NCI-H69 (cell line): ENCODE results near the gene CBX5.
"Not testable (repeated sequence)": the region's sequence is repeated elsewhere in the genome, so short reads cannot be mapped to it uniquely, and the experiment has no call there.

Experiments
- DNase-seq: peaks from one replicate; lab custom pipeline; 2025; lab: John Stamatoyannopoulos, UW

The CBX5 gene

DNA sequence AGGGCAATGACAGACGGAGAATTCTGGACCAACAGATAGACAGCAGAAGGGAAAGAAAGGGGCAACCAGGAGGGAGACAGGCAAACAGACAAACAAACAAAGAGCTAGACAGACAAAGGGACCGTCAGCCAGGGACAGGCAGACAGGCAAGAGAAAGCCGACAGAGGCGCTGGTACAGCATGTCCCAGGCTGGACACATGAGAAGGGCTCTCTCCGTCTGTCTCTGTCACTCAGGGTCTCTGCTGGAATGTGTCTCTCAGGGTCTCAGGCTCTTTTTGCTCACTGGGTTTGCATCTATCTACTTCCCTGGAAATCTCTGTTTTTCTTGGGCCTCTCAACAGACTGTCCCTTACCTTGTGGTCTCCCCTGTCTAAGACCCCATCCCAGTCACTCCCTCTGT is 82.9 kb downstream of the CBX5 start:
- DNase-seq: no peak

DNA sequence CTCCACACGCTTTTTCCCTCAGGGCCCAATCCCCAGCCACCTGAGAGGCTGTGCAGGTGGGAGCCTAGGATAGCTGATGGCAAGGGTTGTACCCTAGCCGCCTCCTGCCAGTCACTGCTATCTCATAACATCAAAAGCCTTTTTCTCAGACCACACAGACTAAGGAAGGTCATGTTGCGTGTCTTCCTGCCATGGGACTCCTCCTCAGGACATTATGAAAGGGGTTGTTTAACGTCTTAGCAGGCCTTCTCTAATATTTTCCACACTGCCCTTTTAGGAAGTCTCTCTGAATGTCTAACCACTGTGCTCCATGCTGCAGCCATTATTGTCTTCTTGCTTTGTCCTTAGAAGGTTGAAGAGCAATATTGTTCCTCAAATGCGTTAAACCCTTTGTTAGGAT is 83.5 kb downstream of the CBX5 start:
- DNase-seq: no peak

DNA sequence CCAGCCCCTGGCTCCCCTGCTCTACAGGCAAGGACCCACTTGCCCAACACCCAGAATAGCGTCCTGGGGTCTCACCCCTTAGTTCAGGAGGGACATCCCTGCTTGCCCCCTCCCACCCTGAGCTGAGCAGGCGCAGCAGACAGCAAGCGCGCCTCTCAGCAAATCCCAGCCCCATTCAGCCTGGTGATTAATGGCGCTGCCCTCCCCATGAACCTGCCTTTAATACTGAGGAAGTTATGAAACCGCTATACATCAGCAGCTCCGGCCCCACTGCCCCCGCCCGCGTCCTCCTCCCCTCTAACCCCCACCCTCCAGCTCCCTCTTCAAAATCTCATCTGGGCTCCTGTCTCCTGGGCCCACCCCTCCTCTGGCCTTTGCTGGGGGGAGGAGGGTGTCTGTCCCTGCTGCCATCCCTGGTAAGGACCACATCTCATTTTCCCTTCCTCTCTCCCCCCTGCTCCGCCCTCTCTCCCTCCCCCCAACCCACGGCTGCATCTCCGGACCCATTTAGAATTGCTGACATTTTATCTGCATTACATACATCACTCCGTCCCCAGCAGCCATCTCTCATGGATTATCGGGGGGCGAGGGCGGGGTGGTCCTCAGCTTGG is 84.1 kb downstream of the CBX5 start:
- DNase-seq: peak; percentile 72

DNA sequence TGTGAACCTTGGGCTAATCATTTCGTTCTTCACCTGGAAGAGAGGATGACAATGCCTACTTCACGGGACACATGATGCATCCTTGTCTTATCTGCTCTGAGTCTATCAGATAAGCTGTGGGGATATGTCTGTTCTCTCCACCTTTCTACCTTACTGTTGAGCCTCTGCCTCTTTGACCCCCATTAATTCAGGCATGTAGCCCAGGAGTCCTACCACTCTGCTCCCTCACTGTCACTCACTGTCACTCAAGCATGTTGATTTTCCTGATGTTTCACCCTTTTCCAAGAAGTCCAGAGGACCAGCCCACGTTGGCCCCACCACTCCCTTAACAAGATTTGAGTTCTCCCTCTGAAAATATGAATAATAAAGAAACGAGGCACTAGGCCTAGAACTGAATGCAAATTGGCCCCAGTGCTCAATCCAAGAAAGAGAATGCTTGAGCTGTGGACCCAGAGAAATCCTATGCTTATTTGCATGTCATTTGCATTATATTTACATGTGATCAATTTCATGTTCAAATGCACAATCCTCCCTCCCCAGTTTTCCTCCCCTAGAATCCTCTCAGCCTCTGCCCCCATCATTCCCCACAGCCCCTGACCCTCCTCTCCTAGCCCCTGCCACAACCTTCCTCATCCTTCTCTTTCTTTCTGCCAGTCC is 84.7 kb downstream of the CBX5 start:
- no peak for DNase-seq

DNA sequence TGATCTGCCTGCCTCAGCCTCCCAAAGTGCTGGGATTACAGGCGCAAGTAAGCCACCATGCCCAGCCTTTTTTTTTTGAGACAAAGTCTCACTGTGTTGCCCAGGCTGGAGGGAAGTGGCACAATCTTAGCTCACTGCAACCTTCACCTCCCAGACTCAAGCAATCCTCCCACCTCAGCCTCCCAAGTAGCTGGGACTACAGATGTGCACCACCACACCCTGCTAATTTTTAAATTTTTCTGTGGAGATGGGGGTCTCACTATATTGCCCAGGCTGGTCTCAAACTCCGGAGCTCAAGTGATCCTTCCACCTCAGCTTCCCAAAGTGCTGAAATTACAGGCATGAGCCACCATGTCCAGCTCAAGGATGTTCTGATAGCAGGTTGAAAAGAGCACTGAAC is 85.3 kb downstream of the CBX5 start:
- DNase-seq: not testable (repeated sequence)

DNA sequence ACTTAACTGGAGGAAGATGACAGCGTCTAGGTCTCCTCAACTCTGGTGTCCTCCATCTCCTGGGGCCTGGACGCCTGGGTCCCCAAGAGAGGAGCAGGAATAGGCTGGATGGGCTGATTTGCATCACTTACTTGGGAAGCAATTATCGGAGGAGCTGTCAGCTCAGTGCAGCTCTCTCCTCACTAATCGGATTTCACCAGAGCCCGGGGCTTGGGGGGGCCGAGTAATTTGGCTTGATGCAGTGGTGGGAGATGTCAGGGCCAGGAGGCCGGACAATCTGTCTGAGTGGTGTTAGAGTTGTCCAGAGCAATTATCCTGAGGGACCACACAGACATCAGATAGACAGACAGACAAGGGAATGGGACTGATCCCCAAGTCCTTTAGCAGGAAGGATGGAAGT is 86.5 kb downstream of the CBX5 start:
- DNase-seq: no peak

DNA sequence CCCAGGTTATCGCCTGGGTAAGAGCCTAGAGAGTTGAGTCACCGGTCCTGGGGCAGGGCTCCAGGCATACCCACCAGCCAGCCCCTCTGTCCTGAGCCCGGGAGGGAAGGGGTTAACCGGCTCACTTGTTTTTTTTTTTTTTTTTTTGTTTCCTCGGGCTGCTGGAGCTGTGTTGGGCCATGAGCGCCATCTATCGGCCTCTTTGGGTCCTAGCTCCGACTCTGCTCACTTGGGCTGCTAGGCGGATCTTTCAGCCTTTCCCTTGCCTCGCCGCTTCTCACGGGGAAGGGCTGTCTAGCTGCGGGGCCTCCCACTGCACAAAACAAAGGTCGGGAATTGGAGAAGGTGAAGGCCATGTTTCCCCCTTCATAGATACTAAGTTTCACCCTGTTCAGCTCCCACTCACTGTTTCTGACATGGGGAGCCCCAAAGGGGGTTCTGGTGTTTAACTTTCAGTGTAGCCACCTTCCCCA is 88.3 kb downstream of the CBX5 start:
- DNase-seq: peak; percentile 88

DNA sequence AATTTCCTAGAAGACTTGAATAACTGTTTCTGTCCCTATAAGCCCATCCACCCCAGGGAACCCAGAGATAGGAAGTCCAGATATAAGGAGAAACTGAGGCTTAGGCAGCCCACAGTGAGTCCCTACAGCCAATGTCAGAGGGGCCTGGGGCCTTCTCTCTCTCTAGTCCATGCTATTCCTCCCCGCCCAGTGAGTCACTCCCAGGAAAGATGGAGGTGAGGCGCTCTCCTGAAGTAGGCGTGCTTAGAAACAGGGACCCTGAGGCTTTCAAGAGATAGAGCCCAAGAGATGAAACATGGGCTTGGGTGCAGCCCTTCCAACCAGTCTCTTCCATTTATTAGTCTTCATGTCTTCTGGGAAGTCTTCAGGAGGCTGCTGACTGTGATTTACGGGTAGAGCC is 88.8 kb downstream of the CBX5 start:
- DNase-seq: no peak

DNA sequence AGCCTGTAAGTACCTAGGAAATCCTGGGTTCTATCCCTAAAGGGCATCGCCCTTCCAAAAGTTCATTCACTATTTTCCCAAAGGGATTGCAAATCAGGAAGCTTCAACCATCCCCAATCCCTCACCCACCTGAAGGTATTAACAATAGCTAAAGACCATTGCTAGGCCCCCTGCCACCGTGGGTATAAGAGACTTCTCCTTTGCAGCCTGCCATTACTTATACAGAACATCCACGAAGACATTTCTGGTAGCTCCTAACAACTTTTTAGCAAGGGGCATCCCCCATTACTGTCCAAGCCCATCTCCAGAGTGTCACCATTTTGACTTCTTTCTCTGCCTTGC is 90.8 kb downstream of the CBX5 start:
- no peak for DNase-seq

DNA sequence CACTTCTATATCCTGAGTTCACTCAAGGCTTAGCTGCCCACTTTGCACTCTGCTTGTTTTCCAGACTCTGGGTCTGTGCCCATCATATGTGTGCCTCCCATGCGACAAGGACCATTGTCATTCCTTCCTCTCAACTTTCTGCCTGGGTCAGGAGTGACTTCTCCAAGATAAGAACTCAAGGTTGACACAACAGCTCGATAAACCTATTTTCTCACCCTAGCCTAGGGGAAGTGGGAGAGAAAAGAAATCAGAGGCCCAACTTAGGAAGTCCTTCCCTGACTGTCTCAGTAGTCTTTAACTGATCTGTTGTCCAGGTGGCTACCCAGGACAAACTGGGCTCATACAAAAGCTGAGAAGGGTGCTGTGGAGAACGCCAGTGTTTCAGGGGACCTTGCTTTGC is 92.8 kb downstream of the CBX5 start:
- DNase-seq: no peak

DNA sequence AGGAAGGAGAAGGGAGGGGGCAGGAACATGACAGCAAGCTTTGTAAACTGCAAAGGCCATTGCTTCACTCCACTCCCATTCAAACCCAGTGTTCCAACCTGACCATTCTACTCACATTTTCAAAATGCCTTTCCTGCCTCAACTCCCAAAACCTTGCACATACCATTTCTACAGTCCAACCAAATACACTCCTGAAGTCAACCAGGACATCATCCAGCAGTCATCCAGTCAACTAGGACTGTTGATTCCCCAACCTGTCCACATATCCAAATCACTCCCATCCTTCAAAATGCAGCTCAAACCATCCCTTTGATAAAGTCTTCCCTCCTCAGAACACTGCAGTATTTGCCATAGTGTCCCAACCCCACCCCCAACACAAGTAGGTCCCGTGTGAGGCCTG is 94.0 kb downstream of the CBX5 start:
- no peak for DNase-seq

DNA sequence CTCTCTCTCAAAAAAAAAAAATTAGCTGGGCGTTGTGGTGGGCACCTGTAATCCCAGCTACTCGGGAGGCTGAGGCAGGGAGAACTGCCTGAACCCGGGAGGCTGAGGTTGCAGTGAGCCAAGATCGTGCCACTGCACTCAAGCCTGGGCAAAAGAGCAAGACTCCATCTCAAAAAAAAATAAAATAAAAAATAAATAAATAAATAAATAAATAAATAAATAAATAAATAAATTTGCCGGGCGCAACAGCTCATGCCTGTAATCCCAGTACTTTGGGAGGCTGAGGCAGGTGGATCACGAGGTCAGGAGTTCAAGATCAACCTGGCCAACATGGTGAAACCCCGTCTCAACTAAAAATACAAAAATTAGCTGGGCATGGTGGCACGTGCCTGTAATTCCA is 94.6 kb downstream of the CBX5 start:
- not testable (repeated sequence) for DNase-seq

DNA sequence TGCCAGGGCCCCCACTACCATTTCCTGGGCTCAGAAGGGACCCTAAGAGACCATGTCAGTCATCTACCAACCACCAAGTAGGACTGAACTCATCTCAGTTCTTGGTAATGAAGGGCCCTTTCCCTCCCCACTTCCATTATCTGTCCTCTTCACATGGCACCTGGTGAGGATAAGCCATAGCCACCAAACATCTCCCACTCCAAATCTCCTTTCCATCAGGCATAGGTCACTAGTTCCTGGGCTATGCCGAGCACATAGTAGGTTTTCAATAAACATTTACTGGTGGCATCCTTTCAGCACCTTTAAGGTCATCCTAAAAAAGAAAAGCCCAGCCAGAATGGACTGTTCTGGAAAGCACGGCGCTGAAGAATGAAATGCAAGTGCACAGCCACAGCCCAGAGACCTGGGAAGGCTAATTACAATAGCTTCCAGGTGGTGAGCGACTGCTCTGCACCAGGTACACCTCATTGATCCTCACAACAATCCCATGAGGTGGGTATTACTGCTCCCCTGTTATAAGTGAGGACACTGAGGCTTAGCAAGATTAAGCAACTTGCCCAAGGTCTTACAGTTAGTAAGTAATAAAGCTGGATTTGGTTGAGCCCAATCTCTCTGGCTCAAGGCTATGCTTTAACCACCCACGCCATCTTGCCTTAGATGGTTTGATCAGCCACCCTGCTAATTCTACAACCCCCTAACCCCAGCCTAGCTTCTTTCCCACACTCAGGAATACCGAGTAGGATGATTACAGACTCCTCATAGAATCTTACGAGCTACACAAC is 95.7 kb downstream of the CBX5 start:
- no peak for DNase-seq

DNA sequence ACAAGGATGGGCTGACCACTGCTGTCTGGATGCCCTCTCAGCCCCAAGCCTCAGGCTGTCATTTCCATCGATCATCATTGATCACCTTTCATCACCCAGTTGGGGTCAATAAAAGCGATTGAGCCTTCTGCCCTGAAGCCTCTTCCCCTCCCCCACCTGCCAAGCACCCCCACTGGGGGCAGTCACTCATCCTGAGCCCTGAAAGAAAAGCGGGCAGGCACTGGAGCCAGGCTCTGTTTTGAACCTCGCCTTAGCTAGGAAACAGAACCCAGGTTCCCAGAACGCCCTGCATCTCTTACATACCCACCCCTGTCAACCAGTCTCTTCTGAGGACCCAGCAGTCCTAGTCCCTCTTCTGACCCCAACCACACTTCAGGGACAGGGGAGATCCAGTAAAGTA is 96.9 kb downstream of the CBX5 start:
- no peak for DNase-seq

DNA sequence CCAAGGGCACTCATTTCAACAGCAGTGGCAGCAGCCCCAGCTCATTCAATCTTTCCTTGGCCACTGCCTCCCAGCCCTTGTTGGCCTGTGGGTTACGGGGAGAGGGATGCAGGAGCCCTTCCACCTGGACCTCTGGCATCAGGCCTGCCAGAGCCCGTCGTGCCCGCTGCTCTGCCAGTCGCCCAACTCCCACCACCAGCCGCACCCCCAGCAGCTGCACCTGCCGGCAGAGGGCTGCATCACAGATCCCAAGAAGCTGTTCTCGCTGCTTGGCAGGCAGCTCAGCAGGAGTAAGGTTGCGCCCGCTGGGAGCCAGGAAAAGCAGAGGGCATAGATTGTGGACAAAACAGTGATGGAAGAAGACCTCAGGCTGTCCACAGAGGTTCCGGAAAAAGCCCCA is 97.8 kb downstream of the CBX5 start:
- DNase-seq: no peak
